Adipocyte (in vitro differentiated cells): ENCODE data around the gene LPAR1.
A peak's percentile ranks its signal among the peaks of the same experiment; 100 is the strongest.

ENCODE experiments used
- DNase-seq: peaks from one replicate; pipeline ENCODE4 v3.0.0-alpha.2; 2015; ENCODE audit warnings: low read depth
- H3K27me3 ChIP-seq: replicated peaks from 2 replicates; pipeline ENCODE4 v1.7.0; 2013; ENCODE audit warnings: mild to moderate bottlenecking, low read length, moderate library complexity; ENCODE audit not compliant: control insufficient read depth, insufficient read depth
- H3K36me3 ChIP-seq: 2 replicates; pipeline ENCODE4 v1.7.0; 2013; ENCODE audit warnings: low read length, mild to moderate bottlenecking, moderate library complexity; ENCODE audit not compliant: control insufficient read depth, insufficient read depth, severe bottlenecking
- H3K4me1 ChIP-seq: 2 replicates; pipeline ENCODE4 v1.7.0; 2013; ENCODE audit warnings: mild to moderate bottlenecking, low read length, moderate library complexity; ENCODE audit not compliant: control insufficient read depth, insufficient read depth
- H3K4me3 ChIP-seq: 2 replicates; pipeline ENCODE4 v1.7.0; 2013; ENCODE audit warnings: mild to moderate bottlenecking, low read length, moderate library complexity
- H3K9ac ChIP-seq: 2 replicates; pipeline ENCODE4 v1.7.0; 2013; ENCODE audit warnings: mild to moderate bottlenecking, low read length, moderate library complexity
- H3K9me3 ChIP-seq: 2 replicates; pipeline ENCODE4 v1.7.0; 2013; ENCODE audit warnings: mild to moderate bottlenecking, low read length, moderate library complexity; ENCODE audit not compliant: control insufficient read depth

Gene LPAR1

DNA sequence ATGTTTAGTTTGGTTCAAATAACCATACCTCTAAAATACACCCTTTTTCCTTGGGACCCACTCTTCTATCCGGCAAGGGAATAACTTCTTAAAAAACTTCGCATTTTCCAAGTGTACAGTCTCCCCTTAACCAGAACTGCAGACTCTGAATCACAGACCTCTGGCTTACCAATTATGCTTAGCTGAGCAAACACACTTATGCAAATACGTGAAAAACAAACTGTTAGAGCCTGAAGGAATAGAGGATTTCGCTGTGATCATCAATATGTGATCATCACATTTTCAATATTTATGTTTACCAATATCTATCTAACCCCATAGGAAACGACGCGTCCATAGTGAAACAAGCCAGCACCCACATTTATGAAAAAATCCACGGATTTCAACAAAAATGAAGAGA, 1.3 kb downstream of the LPAR1 start:
- H3K9me3 ChIP-seq = no peaks in the 10 kb centered on the region

DNA sequence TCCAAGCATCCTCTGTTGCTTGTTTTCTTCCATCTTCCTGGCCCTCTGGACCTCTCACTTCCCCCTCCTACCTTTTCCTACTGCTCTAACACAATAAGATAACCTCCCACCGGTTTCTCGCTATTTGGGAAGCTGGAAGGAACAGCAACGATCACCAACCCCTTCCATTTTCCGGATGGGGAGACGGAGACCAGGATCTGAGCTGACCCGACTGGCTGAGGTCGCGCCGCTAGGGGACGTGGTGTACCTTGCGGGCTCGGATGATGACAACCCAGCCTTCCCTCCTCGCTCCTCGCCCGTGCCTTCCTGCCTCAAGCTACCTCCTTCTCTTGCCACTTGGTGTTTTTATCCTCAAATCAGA, 1.9 kb downstream of the LPAR1 start:
- H3K9me3 ChIP-seq = no peaks in the 10 kb centered on the region
- DNase-seq = peak; percentile 93
- H3K36me3 ChIP-seq = no peaks in the 10 kb centered on the region
- peaks cover 45% of the 10 kb centered on the region for H3K4me1 ChIP-seq
- H3K4me3 ChIP-seq = peak overlapping the region; percentile 95
- no peaks in the 10 kb centered on the region for H3K27me3 ChIP-seq
- peak overlapping the region; percentile 99 for H3K9ac ChIP-seq

More for the DNA sequence above, 1.3 kb downstream of the LPAR1 start:
- no peak for DNase-seq
- H3K9ac ChIP-seq = peak overlapping the region; percentile 99
- peak overlapping the region; percentile 95 for H3K4me3 ChIP-seq
- H3K4me1 ChIP-seq = peaks cover 41% of the 10 kb centered on the region
- H3K36me3 ChIP-seq = no peaks in the 10 kb centered on the region
- no peaks in the 10 kb centered on the region for H3K27me3 ChIP-seq

DNA sequence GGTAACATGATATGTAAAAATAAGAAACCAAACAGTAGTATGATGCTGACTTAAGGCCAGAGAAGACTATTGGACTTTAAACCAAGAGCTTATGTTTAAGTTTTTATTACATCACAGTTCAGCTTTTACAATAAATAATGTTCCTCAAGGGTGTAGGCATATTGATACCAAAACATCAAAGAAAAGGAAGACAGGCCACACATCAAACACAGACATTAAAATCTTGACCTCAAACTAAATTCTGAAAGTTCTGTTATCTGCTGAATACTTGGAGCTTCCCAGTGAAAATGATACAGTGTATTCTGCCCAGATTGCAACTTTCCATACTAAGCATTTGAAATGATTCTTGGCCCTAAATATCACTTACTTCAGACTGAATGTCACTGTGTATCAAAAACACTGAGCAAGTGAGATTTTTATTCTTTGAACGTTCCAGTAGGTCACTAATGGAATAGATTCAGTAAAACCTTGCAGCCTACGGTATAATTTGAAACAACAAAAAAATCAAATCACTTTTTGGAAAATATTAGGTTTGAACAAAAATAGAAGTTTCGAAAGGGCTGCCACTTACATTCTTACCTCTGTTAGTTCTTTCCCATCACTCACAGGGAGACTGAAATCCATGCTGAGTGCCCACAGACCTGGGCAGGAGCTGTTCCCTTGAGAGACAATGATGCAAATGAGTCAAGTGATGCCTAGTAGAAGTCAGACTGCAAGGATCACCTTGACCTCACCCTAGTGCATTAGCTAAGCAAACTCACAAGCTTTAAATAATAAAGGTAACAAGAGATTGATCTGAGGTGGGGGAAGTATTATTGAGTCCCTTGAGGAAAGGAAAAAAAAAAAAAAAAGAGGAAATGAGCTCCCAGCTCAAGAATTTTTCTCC, 2.5 kb downstream of the LPAR1 start:
- Histone ChIP-seq H3K9me3 (no peaks in the 10 kb centered on the region), H3K4me3 (peak overlapping the region; percentile 95), H3K4me1 (peaks cover 45% of the 10 kb centered on the region), H3K36me3 (peaks cover 4% of the 10 kb centered on the region), H3K9ac (peak overlapping the region; percentile 99), H3K27me3 (no peaks in the 10 kb centered on the region)
- peak; percentile 59 for DNase-seq

GRCh38 chr9:111034898-111035539, 3.3 kb downstream of the LPAR1 start:
- peak; percentile 61 for DNase-seq
- H3K4me1 ChIP-seq = peaks cover 51% of the 10 kb centered on the region
- H3K27me3 ChIP-seq = no peaks in the 10 kb centered on the region
- H3K9ac ChIP-seq = peak overlapping the region; percentile 99
- peaks cover 11% of the 10 kb centered on the region for H3K36me3 ChIP-seq
- peak overlapping the region; percentile 95 for H3K4me3 ChIP-seq
- no peaks in the 10 kb centered on the region for H3K9me3 ChIP-seq

DNA sequence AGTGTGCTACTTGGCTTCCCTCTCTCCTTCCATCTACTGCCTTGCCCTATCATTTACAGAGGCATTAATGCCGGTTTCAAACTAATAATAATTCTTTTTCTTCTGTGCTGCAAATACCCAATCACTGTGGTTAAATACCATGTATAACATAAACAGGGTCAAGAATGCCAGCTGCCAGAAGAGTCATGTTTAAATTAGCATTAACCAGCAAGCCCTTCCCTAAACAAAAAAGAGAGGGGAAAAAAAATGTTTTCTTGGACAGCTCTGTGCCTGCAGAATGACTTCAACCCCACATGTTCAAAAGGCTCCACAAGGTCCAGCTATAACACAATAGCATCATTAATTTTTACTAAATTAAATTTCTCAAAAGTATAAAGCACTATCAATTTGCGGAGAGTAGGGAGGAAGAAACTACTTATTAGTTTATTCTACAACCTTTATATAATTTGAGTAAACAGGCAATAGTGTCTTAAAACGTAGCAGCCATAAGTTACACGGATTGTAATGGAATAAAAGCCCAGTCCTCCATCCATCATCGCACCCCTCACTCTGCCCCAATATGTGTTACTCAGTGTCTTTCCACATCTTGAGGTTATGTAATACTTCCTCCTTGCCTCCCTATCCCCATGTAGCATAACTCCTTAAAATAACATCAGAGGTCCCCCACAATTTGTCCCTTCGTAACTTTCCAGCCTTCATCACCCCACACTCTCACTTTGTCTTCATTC, 3.9 kb downstream of the LPAR1 start:
- no peaks in the 10 kb centered on the region for H3K27me3 ChIP-seq
- H3K9ac ChIP-seq = peak overlapping the region; percentile 99
- peaks cover 13% of the 10 kb centered on the region for H3K36me3 ChIP-seq
- H3K4me3 ChIP-seq = peak overlapping the region; percentile 95
- H3K9me3 ChIP-seq = no peaks in the 10 kb centered on the region
- peaks cover 52% of the 10 kb centered on the region for H3K4me1 ChIP-seq
- peak; percentile 45 for DNase-seq

GRCh38 chr9:111030492-111030891, 7.8 kb downstream of the LPAR1 start:
- H3K27me3 ChIP-seq = no peaks in the 10 kb centered on the region
- no peak overlapping the region for H3K9ac ChIP-seq
- H3K4me1 ChIP-seq = peaks cover 61% of the 10 kb centered on the region

GRCh38 chr9:111029260-111029659, 9.0 kb downstream of the LPAR1 start:
- H3K36me3 ChIP-seq = peaks cover 13% of the 10 kb centered on the region
- no peaks in the 10 kb centered on the region for H3K27me3 ChIP-seq
- no peak for DNase-seq
- peaks cover 49% of the 10 kb centered on the region for H3K4me1 ChIP-seq
- H3K9me3 ChIP-seq = no peaks in the 10 kb centered on the region
- no peak overlapping the region for H3K4me3 ChIP-seq
- H3K9ac ChIP-seq = no peak overlapping the region

More at GRCh38 chr9:111030492-111030891, 7.8 kb downstream of the LPAR1 start:
- Histone ChIP-seq H3K4me3 (no peak overlapping the region), H3K9me3 (no peaks in the 10 kb centered on the region), H3K36me3 (peaks cover 13% of the 10 kb centered on the region)
- no peak for DNase-seq

DNA sequence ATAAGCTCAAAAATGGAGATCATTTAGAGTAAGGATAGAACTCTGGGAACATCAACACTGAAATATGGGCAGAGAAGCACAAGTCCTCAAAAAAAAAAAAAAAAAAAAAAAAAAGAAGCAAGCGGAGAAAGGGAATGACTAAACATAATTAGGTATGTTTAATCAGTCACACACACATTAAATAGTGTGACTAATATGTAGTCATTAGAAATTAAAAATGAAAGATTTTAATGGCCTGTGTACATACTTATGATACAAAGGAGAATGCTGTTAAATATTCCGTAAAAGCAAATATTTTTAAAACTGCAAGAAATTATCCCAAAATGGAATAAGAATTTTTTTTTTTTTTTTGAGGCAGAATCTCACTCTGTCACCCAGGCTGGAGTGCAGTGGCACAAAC, 10.5 kb downstream of the LPAR1 start:
- Histone ChIP-seq H3K36me3 (peaks cover 13% of the 10 kb centered on the region), H3K9me3 (no peaks in the 10 kb centered on the region), H3K27me3 (no peaks in the 10 kb centered on the region), H3K4me3 (no peak overlapping the region), H3K4me1 (peaks cover 37% of the 10 kb centered on the region), H3K9ac (peak overlapping the region; percentile 43)
- DNase-seq = no peak

DNA sequence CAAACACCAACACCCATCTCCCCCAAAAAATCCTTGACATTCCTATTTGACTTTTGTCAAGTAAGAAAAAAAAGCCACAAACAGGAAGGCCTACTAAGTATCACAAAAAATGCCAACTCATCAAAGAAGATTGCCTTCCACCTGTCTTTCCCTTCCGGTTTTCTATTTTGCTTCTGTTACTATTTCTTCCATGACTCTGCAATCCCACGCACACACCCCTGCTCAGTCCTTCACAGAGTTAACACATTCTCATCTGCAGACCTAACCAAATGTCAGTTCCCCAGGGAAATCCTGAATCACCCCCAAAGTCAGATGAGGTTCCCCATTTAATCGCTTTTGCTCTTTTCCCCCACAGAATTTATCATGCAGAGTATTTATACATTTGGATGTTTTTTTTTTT, 15.1 kb downstream of the LPAR1 start:
- no peak overlapping the region for H3K4me3 ChIP-seq
- DNase-seq = no peak
- H3K36me3 ChIP-seq = no peaks in the 10 kb centered on the region
- no peaks in the 10 kb centered on the region for H3K9me3 ChIP-seq
- peaks cover 24% of the 10 kb centered on the region for H3K4me1 ChIP-seq
- H3K9ac ChIP-seq = no peak overlapping the region
- no peaks in the 10 kb centered on the region for H3K27me3 ChIP-seq

DNA sequence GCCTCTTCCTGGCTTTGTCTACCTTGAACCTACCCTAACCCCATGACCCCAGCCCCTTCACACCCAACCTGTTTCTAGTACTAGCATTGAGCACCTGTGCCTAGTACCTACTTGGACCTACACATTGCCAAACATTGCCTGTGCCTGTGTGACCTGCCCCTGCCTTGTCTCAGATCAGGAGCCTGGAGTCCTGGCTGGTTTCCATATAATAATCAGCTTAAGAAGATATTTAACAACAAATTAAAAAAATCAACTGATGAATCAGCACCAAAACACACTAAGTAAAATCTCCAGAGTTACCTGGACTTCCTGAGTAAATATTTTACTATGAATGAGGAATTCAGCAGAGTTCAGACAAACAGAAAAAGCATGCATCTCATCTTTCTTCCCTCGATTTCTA, 17.7 kb downstream of the LPAR1 start:
- Histone ChIP-seq H3K36me3 (no peaks in the 10 kb centered on the region), H3K27me3 (no peaks in the 10 kb centered on the region), H3K9me3 (no peaks in the 10 kb centered on the region), H3K4me3 (no peak overlapping the region), H3K9ac (no peak overlapping the region), H3K4me1 (peaks cover 33% of the 10 kb centered on the region)
- no peak for DNase-seq

DNA sequence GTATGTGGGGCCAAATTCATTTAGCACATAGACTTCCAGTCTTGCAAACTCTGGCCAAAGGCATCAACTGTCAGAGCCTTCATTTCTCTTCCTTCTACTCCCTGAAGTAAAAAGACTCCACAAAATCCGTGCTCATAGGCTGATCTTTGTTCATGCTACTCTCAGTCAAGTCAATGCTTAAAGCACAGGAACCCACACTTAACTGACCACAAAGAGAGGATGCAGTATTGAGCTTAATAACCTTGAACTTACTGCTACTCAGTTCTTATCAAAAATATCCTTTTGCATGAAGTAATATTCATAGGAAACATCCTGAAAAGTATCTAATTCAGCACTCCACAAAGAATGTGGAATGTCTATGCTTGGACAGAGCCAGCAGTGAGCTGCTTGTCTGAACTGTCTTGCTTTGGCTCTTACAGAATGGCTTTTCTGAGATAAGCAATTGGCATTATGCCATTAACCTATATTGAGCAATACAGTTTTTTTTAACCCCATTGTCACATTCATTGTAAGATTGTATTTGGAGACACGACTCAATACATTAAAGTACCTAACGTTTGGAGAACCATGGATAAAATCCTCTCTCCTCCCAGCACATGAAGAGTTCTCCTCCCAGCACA, 21.7 kb downstream of the LPAR1 start:
- peak; percentile 71 for DNase-seq
- no peaks in the 10 kb centered on the region for H3K9me3 ChIP-seq
- peak overlapping the region; percentile 50 for H3K4me3 ChIP-seq
- H3K27me3 ChIP-seq = no peaks in the 10 kb centered on the region
- H3K9ac ChIP-seq = no peak overlapping the region
- peaks cover 56% of the 10 kb centered on the region for H3K4me1 ChIP-seq
- H3K36me3 ChIP-seq = no peaks in the 10 kb centered on the region
